ENCODE measurements around the gene ZNF280B. TPM values are rescaled to one million over a fixed set of nuclear protein-coding genes. Genes with fewer than 3 reads are reported as not detected.

ZNF280B gene
- total RNA-seq, 6 experiments from 2014 or later: 0.14 to 0.48 (median 0.35) TPM

GRCh38 chr22:22458387-22458786 lies 50.2 kb downstream of the ZNF280B start:
- no peaks in the 10 kb centered on the region for H3K4me1 Mint-ChIP-seq (ENCODE audit: low read depth)
- no peak overlapping the region for H3K27ac Mint-ChIP-seq
- peaks cover 9% of the 10 kb centered on the region for H3K27me3 Mint-ChIP-seq (ENCODE audit: insufficient read depth)

GRCh38 chr22:22454997-22455396 lies 53.5 kb downstream of the ZNF280B start:
- Mint-ChIP-seq H3K27ac (no peak overlapping the region), H3K36me3 (ENCODE audit: low read depth) (no peaks in the 10 kb centered on the region), H3K4me3 (no peak overlapping the region), H3K27me3 (ENCODE audit: insufficient read depth) (peaks cover 10% of the 10 kb centered on the region), H3K4me1 (ENCODE audit: low read depth) (no peaks in the 10 kb centered on the region), H3K9me3 (peaks cover 30% of the 10 kb centered on the region)
- no peak for TF ChIP-seq CTCF (IDR thresholded peaks at IDR 0.05)
- no peak for DNase-seq

More at GRCh38 chr22:22458387-22458786, 50.2 kb downstream of the ZNF280B start:
- TF ChIP-seq CTCF (IDR thresholded peaks at IDR 0.05): no peak
- Mint-ChIP-seq H3K4me3 (no peak overlapping the region), H3K36me3 (ENCODE audit: low read depth) (no peaks in the 10 kb centered on the region), H3K9me3 (peaks cover 18% of the 10 kb centered on the region)
- no peak for DNase-seq

- H3K4me1 Mint-ChIP-seq (ENCODE audit: low read depth): no peaks in the 10 kb centered on the region
- TF ChIP-seq CTCF (IDR thresholded peaks at IDR 0.05): no peak
- H3K36me3 Mint-ChIP-seq (ENCODE audit: low read depth): no peaks in the 10 kb centered on the region
- no peak for DNase-seq
- H3K27me3 Mint-ChIP-seq (ENCODE audit: insufficient read depth): peaks cover 10% of the 10 kb centered on the region
- no peak overlapping the region for H3K4me3 Mint-ChIP-seq
- no peak overlapping the region for H3K27ac Mint-ChIP-seq
- H3K9me3 Mint-ChIP-seq: peaks cover 15% of the 10 kb centered on the region; the same call in 1 of the 2 replicates
Measured at GRCh38 chr22:22452996-22453686, 55.4 kb downstream of the ZNF280B start.

- Mint-ChIP-seq H3K27me3 (ENCODE audit: insufficient read depth) (peaks cover 6% of the 10 kb centered on the region), H3K27ac (no peak overlapping the region), H3K9me3 (peaks cover 15% of the 10 kb centered on the region; the same call in 1 of the 2 replicates), H3K4me1 (ENCODE audit: low read depth) (no peaks in the 10 kb centered on the region), H3K4me3 (no peak overlapping the region), H3K36me3 (ENCODE audit: low read depth) (no peaks in the 10 kb centered on the region)
- no peak for TF ChIP-seq CTCF (IDR thresholded peaks at IDR 0.05)
- no peak for DNase-seq
Measured at GRCh38 chr22:22452211-22452610, 56.3 kb downstream of the ZNF280B start.

- H3K27me3 Mint-ChIP-seq (ENCODE audit: insufficient read depth): peaks cover 6% of the 10 kb centered on the region
- H3K36me3 Mint-ChIP-seq (ENCODE audit: low read depth): no peaks in the 10 kb centered on the region
- H3K9me3 Mint-ChIP-seq: peaks cover 15% of the 10 kb centered on the region; the same call in 1 of the 2 replicates
- H3K27ac Mint-ChIP-seq: no peak overlapping the region
- H3K4me3 Mint-ChIP-seq: no peak overlapping the region
- H3K4me1 Mint-ChIP-seq (ENCODE audit: low read depth): no peaks in the 10 kb centered on the region
- TF ChIP-seq CTCF (IDR thresholded peaks at IDR 0.05): no peak
- DNase-seq: no peak
Measured at GRCh38 chr22:22450343-22450839, 58.2 kb downstream of the ZNF280B start.

Data from HFFc6 (cell line).